HepG2 (cell line): ENCODE data around the gene GRIN3B. TPM values are rescaled to one million over a fixed set of nuclear protein-coding genes. Genes with fewer than 3 reads are reported as not detected.

Experiments
- ARHGAP35 ChIP-seq: sonication (generic); formaldehyde crosslinking; IDR thresholded peaks from 2 replicates; pipeline ENCODE4 v1.9.0; 2022; ENCODE audit warnings: mild to moderate bottlenecking, inconsistent platforms, moderate library complexity, missing genetic modification reagents, borderline replicate concordance
- DNMT3B ChIP-seq: conservative IDR thresholded peaks from 2 replicates; pipeline ENCODE4 v1.6.1; 2016; ENCODE audit warnings: missing biosample characterization, control low read depth
- ELF1 ChIP-seq: sonication (generic); formaldehyde crosslinking; IDR thresholded peaks from 2 replicates; pipeline ENCODE4 v1.4.0; 2020; ENCODE audit warnings: missing genetic modification reagents
- ESRRA ChIP-seq: sonication (generic); formaldehyde crosslinking; IDR thresholded peaks from 2 replicates; pipeline ENCODE4 v1.5.1; 2020; ENCODE audit warnings: mild to moderate bottlenecking, low read depth, missing genetic modification reagents
- FOXK1 ChIP-seq: sonication (generic); formaldehyde crosslinking; IDR thresholded peaks from 2 replicates; pipeline ENCODE4 v1.4.0; 2020; ENCODE audit warnings: low read depth, missing genetic modification reagents, borderline replicate concordance
- GZF1 ChIP-seq: sonication (generic); formaldehyde crosslinking; IDR thresholded peaks from 2 replicates; pipeline ENCODE4 v1.5.1; 2020; ENCODE audit warnings: mild to moderate bottlenecking, missing genetic modification reagents
- KLF16 ChIP-seq, 2 experiments: sonication (generic) in 1 of 2; formaldehyde crosslinking in 1 of 2; IDR thresholded peaks; 2 replicates each; pipeline versions ENCODE4 v1.6.1 to v1.8.0; 2016 to 2023; ENCODE audit warnings: missing genetic modification reagents in 2 of 2, missing compliant biosample characterization in 1 of 2
- KMT2B ChIP-seq: IDR thresholded peaks from 2 replicates; pipeline ENCODE4 v1.6.1; 2016; ENCODE audit warnings: missing genetic modification reagents, missing compliant biosample characterization
- MTF1 ChIP-seq: sonication (generic); formaldehyde crosslinking; IDR thresholded peaks from 2 replicates; pipeline ENCODE4 v1.5.0; 2020; ENCODE audit warnings: missing genetic modification reagents
- NR2F6 ChIP-seq, 2 experiments: IDR thresholded peaks; 2 replicates each; pipeline ENCODE4 v1.6.1; 2016; ENCODE audit warnings: antibody characterized with exemption in 1 of 2, mild to moderate bottlenecking in 1 of 2
- PAX8 ChIP-seq: sonication (generic); formaldehyde crosslinking; IDR thresholded peaks from 2 replicates; pipeline ENCODE4 v1.8.0; 2022; ENCODE audit warnings: mild to moderate bottlenecking, missing genetic modification reagents, borderline replicate concordance
- RARA ChIP-seq: IDR thresholded peaks from 2 replicates; pipeline ENCODE4 v1.6.1; 2016; ENCODE audit warnings: missing genetic modification reagents, missing compliant biosample characterization
- RFX5 ChIP-seq: IDR thresholded peaks from 2 replicates; pipeline ENCODE4 v1.6.1; 2011; ENCODE audit warnings: low read depth, low read length, improper control_type of control experiment
- SOX13 ChIP-seq, 3 experiments: fragments of 450-650 bp in 1 of 3; sonication (generic) in 1 of 3; formaldehyde crosslinking in 1 of 3; IDR thresholded peaks in 2 of 3; conservative IDR thresholded peaks in 1 of 3; 2 replicates each; pipeline versions ENCODE4 v1.5.0 to v1.6.1; 2016 to 2020; ENCODE audit warnings: antibody characterized with exemption in 1 of 3, mild to moderate bottlenecking in 1 of 3, missing compliant biosample characterization in 1 of 3, missing genetic modification reagents in 1 of 3, moderate library complexity in 1 of 3
- SRSF4 ChIP-seq: fragments of 200-400 bp; formaldehyde crosslinking; IDR thresholded peaks from one replicate; pipeline ENCODE4 v1.6.1; 2018; ENCODE audit warnings: mild to moderate bottlenecking, low read depth, low read length, moderate library complexity; ENCODE audit not compliant: poor library complexity, severe bottlenecking
- SYNCRIP ChIP-seq: fragments of 200-400 bp; formaldehyde crosslinking; IDR thresholded peaks from 2 replicates; pipeline ENCODE4 v1.6.1; 2018; ENCODE audit warnings: mild to moderate bottlenecking, low read depth, low read length; ENCODE audit not compliant: insufficient read depth
- XBP1 ChIP-seq: sonication (generic); formaldehyde crosslinking; IDR thresholded peaks from 2 replicates; pipeline ENCODE4 v1.5.0; 2020; ENCODE audit warnings: missing genetic modification reagents
- ZBTB4 ChIP-seq: sonication (generic); formaldehyde crosslinking; IDR thresholded peaks from 2 replicates; pipeline ENCODE4 v1.4.0; 2020; ENCODE audit warnings: missing genetic modification reagents, mild to moderate bottlenecking, borderline replicate concordance
- ZNF235 ChIP-seq: sonication (generic); formaldehyde crosslinking; IDR thresholded peaks from 2 replicates; pipeline ENCODE4 v1.8.1; 2023; ENCODE audit warnings: mild to moderate bottlenecking, missing genetic modification reagents, borderline replicate concordance
- ZNF263 ChIP-seq: sonication (generic); formaldehyde crosslinking; IDR thresholded peaks from 2 replicates; pipeline ENCODE4 v1.4.0; 2020; ENCODE audit warnings: missing genetic modification reagents
- ZNF562 ChIP-seq: sonication (generic); formaldehyde crosslinking; IDR thresholded peaks from 2 replicates; pipeline ENCODE4 v1.8.0; 2022; ENCODE audit warnings: missing genetic modification reagents, borderline replicate concordance
- ZNF589 ChIP-seq: sonication (generic); formaldehyde crosslinking; conservative IDR thresholded peaks from 2 replicates; pipeline ENCODE4 v1.8.0; 2022; ENCODE audit warnings: mild to moderate bottlenecking, moderate library complexity, missing genetic modification reagents
- ZNF597 ChIP-seq: sonication (generic); formaldehyde crosslinking; IDR thresholded peaks from 2 replicates; pipeline ENCODE4 v1.5.0; 2020; ENCODE audit warnings: missing genetic modification reagents
- ZUFSP ChIP-seq: sonication (generic); formaldehyde crosslinking; IDR thresholded peaks from 2 replicates; pipeline ENCODE4 v1.9.0; 2021; ENCODE audit warnings: missing genetic modification reagents, mild to moderate bottlenecking, borderline replicate concordance
- polyA plus RNA-seq, 8 experiments: library from polyadenylated mRNA; depleted of rRNA in 3 of 8; stranded (reverse) in 7 of 8; unstranded in 1 of 8; fragments of >200 nt; fragmentation: Illumina TruSeq in 4 of 8; extraction: Trizol in 4 of 8; gene quantifications; 2 replicates each; pipeline versions ENCODE4 v1.2.1 to v1.2.3, GENCODE V29; 2011 to 2016; ENCODE audit warnings: low read depth in 4 of 8, missing spikeins in 1 of 8, mixed read lengths in 1 of 8; ENCODE audit not compliant: insufficient read depth in 1 of 8
- total RNA-seq, 5 experiments: library from RNA; depleted of rRNA; stranded (reverse); fragments of >200 nt; fragmentation: Illumina TruSeq; extraction: Trizol; gene quantifications; 2 replicates each; pipeline ENCODE4 v1.2.3, GENCODE V29; 2016; ENCODE audit warnings: low read depth in 1 of 5

GRIN3B gene
- total and polyA plus RNA-seq, 2 of the 13 experiments (the other 11 are each of a cell fraction or from before 2014, with no cell fraction given) = 0.07 to 0.20 TPM

- no peak for TF ChIP-seq ZUFSP (CRISPR knock-in tag)
- peak; percentile 51; the same call in 1 of the 2 replicates for TF ChIP-seq RARA (CRISPR knock-in tag)
- TF ChIP-seq MTF1 = 0 out of 2 replicates have a peak, but pooled peaks have one; percentile 62
- TF ChIP-seq ZBTB4 (CRISPR knock-in tag) = peak; percentile 82; the same call in 1 of the 2 replicates
- no peak for TF ChIP-seq ZNF235 (CRISPR knock-in tag)
- TF ChIP-seq SYNCRIP = no peak
- no peak for TF ChIP-seq SOX13 (IDR thresholded peaks at IDR 0.05)
- TF ChIP-seq SOX13 (CRISPR knock-in tag; conservative IDR thresholded peaks at IDR 0.05 in 1 of 2, IDR thresholded peaks at IDR 0.05 in 1 of 2) = 0 out of 4 replicates have a peak, but pooled peaks of 1 of the 2 experiments have one; percentile 17
- TF ChIP-seq RFX5 = no peak
- TF ChIP-seq ESRRA = no peak
- TF ChIP-seq NR2F6 (IDR thresholded peaks at IDR 0.05) = no peak
- TF ChIP-seq NR2F6 (CRISPR knock-in tag; IDR thresholded peaks at IDR 0.05) = peak; percentile 24; the same call in 1 of the 2 replicates
- no peak for TF ChIP-seq SRSF4
- no peak for TF ChIP-seq ZNF589 (CRISPR knock-in tag)
- TF ChIP-seq PAX8 (CRISPR knock-in tag) = no peak
- no peak for TF ChIP-seq KLF16 (CRISPR knock-in tag; IDR thresholded peaks at IDR 0.05)
- TF ChIP-seq FOXK1 = no peak
- TF ChIP-seq XBP1 = no peak
- no peak for TF ChIP-seq ELF1 (CRISPR knock-in tag)
- no peak for TF ChIP-seq DNMT3B
- no peak for TF ChIP-seq ZNF562 (CRISPR knock-in tag)
- TF ChIP-seq GZF1 = no peak
- no peak for TF ChIP-seq ZNF597 (CRISPR knock-in tag)
- TF ChIP-seq ARHGAP35 (CRISPR knock-in tag) = no peak
- peak; percentile 35; the same call in 1 of the 2 replicates for TF ChIP-seq ZNF263 (CRISPR knock-in tag)
- TF ChIP-seq KMT2B (CRISPR knock-in tag) = no peak
Observed at GRCh38 chr19:1046117-1046626, 46.0 kb downstream of the GRIN3B start (continued).
